H7 (cell line): ENCODE results near the gene LRFN4. TPM values are rescaled to one million over a fixed set of nuclear protein-coding genes. Genes with fewer than 3 reads are reported as not detected.

Experiments used
- total RNA-seq: library from RNA; depleted of rRNA; stranded (reverse); fragments of >200 nt; shearing (Covaris generic); gene quantifications from 2 replicates; pipeline ENCODE4 v1.2.3, GENCODE V29; 2014; rRNA removed

Gene LRFN4
- total RNA-seq, 1 experiment from 2014 or later, result 62.5 TPM

Other genes with a start within 250 kb of the LRFN4 start
- 51.6 and 55.2 TPM in 2 replicates for gene RBM14, start 240.4 kb upstream of the LRFN4 start, total RNA-seq
- 120 and 134 TPM in 2 replicates for gene RBM4, start 218.4 kb upstream of the LRFN4 start, total RNA-seq
- 13.1 and 21.8 TPM in 2 replicates for gene RBM4B, start 179.2 kb upstream of the LRFN4 start, total RNA-seq
- gene SPTBN2, start 127.8 kb upstream of the LRFN4 start, total RNA-seq, result 39.2 and 51.2 TPM in 2 replicates
- gene RCE1, start 13.6 kb upstream of the LRFN4 start, total RNA-seq, result 43.1 and 50.6 TPM in 2 replicates
- 18.4 and 26.6 TPM in 2 replicates for gene PC, start 101.3 kb downstream of the LRFN4 start, total RNA-seq
- gene C11orf86, start 118.2 kb downstream of the LRFN4 start, total RNA-seq, result 0.21 and 0.26 TPM in 2 replicates
- 2.3 and 2.8 TPM in 2 replicates for gene SYT12, start 166.1 kb downstream of the LRFN4 start, total RNA-seq
- 8.7 and 15.7 TPM in 2 replicates for gene RHOD, start 199.8 kb downstream of the LRFN4 start, total RNA-seq